Fibroblast of mammary gland (primary cell): ENCODE results near the gene PMAIP1.

ENCODE experiments used
- DNase-seq: peaks from one replicate; pipeline ENCODE4 v3.0.0-alpha.2; 2010; ENCODE audit warnings: low read depth
- H3K4me3 ChIP-seq: 2 replicates; pipeline ENCODE4 v1.5.1; 2011; ENCODE audit warnings: low read depth, mild to moderate bottlenecking, low read length, moderate library complexity; ENCODE audit not compliant: control insufficient read depth
- TF ChIP-seq, protein P1 (sequence below): conservative IDR thresholded peaks from 2 replicates; pipeline ENCODE4 v1.5.1; 2011; ENCODE audit warnings: low read depth, low read length, inconsistent platforms; ENCODE audit not compliant: control insufficient read depth, insufficient read depth

Gene PMAIP1

DNA sequence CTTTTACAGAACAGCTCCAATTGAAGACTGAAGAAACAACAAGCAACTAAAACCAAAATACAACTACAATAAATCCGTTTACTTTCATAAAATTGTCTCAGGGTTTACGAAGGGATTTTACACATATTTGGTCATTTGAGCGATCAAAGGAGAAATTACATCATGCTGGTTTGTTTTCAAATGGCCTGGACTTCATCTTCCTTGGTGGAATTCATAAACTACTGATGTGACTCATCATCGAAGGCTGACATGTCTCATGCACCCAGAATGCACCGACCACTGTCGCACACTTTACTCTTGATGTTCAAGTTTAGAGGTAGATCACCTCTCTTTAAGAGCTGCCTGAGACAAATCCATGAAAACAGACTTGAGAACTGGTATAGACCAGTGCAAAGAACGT is 25.6 kb upstream of the PMAIP1 start:
- TF ChIP-seq, protein P1, sequence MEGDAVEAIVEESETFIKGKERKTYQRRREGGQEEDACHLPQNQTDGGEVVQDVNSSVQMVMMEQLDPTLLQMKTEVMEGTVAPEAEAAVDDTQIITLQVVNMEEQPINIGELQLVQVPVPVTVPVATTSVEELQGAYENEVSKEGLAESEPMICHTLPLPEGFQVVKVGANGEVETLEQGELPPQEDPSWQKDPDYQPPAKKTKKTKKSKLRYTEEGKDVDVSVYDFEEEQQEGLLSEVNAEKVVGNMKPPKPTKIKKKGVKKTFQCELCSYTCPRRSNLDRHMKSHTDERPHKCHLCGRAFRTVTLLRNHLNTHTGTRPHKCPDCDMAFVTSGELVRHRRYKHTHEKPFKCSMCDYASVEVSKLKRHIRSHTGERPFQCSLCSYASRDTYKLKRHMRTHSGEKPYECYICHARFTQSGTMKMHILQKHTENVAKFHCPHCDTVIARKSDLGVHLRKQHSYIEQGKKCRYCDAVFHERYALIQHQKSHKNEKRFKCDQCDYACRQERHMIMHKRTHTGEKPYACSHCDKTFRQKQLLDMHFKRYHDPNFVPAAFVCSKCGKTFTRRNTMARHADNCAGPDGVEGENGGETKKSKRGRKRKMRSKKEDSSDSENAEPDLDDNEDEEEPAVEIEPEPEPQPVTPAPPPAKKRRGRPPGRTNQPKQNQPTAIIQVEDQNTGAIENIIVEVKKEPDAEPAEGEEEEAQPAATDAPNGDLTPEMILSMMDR = no peak
- H3K4me3 ChIP-seq = no peak overlapping the region
- peak; percentile 89 for DNase-seq

DNA sequence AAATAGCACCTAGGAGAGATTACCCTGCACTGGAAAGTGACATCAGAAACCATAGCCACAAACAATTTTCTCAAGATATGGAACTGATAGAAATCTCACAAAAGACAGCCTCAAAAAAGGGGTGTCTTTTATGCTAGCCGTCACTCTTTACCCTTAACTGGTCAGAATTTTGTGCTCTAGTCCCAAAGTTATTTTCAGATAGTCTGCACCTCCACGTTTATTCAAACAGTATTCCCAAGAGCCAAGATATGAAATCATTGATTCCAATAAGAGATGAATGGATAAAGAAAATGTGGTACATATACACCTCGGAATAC is 23.5 kb upstream of the PMAIP1 start:
- no peak for DNase-seq
- TF ChIP-seq, protein P1 = no peak
- H3K4me3 ChIP-seq = no peak overlapping the region

DNA sequence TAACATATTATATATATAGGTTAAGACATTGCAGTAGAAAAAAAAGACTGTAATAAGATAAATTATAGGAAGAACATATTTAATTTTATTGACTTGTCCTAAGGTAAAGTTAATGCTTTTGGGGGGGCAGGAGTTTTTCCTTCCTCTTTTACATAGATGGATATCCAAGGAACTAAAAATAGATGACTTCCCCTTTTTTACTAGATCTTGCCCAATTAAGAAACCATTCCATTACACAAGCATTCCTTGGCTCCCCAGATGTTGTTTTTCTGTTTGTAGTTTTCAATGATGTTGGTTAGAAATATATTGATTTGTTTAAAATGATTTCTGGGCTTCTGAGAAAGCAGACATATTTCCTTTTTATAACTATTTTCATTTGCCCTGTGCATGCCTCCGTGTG is 22.4 kb upstream of the PMAIP1 start:
- H3K4me3 ChIP-seq = no peak overlapping the region
- TF ChIP-seq, protein P1 = no peak
- DNase-seq = no peak

DNA sequence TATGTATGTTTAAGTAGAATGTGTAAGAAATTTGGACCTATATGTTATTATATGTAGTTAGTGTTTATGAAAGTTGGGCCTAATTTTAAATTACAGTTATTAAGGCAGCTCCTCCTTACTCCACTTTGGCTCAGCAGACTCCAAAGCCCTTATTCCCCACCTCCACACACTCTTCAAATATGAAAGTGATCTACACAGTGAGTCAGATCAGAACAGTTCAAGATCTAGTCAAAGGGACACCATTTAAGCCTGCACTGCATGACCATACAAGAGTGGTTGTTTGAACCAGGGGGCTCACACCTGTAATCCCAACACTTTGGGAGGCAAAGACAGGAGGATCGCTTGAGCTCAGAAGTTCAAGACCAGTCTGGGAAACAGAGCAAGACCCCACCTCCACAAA is 21.2 kb upstream of the PMAIP1 start:
- H3K4me3 ChIP-seq = no peak overlapping the region
- DNase-seq = no peak
- TF ChIP-seq, protein P1 = no peak

DNA sequence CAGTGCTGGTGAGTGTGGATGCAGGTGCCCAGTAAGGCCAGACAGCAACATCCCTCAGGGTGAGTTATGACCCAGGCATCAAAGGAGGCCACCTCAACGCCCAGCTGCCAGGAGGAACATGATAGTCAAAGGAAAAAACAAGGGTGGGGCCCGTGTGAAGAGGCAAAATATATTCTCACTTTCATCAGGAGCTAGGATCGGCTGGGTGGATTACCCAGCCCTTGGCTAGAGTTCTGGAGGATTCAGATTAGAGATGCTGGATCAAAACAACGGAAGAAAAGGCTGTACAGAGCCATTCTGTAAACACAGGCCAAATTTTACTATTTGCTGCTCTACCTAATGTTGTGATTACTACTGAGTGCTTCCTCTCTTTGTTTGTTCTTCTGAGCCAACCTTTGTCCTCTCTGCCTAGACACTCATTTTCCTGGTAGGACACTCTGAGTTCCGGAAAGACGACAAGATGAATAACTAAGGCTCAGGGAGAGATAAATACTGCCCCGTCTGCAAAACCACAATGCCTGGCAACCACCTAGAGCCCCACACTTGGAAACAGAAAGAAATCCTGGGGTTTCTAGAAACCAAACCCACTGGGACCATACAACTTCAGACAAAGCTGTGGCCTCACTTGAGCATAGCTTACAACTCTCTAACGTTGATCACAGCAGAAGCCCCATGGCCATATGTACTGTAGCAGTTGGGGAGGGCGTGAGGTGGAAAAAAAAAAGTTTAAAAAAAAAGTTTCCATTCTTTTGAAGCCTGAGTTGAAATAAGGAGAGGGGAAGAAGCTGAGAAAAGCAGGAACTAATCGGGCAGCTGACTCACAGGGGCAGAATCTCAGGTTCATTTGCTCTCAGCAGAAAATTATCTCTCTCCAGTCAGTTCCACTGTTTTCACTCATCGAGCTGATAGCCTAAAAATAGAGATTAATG is 17.8 kb upstream of the PMAIP1 start:
- peak; percentile 43 for DNase-seq
- H3K4me3 ChIP-seq = no peak overlapping the region

DNA sequence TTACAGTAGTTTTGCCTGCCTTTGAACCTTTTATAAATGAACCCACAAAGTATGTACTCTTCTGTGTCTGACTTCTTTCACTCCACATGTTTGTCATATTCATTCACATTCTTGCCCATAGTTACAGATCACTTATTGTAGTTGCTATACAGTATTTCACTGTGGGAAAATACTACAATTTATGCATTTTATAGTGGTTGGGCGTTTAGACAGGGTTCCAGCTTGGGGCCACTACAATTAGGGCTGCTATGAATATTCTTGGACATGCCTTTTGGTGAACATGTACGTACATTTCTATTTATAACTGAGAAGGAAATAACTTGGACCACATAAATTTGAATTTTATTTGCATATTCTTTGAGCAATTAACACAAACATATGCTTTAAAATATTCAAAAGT is 15.4 kb upstream of the PMAIP1 start:
- TF ChIP-seq, protein P1 = no peak
- no peak for DNase-seq

More for the DNA sequence above, 17.8 kb upstream of the PMAIP1 start:
- TF ChIP-seq, protein P1 = no peak

More for the DNA sequence above, 15.4 kb upstream of the PMAIP1 start:
- H3K4me3 ChIP-seq = no peak overlapping the region
